ENCODE measurements around the gene FBXO31.
"Not testable (repeated sequence)": the region's sequence is repeated elsewhere in the genome, so short reads cannot be mapped to it uniquely, and the experiment has no call there.

GRCh38 chr16:87339724-87340105 lies 43.9 kb downstream of the FBXO31 start:
- TF ChIP-seq POLR2A, POLR2AphosphoS5 (IDR thresholded peaks at IDR 0.05): not testable (repeated sequence)
